ENCODE results near the gene CCDC107. TPM values are rescaled to one million over a fixed set of nuclear protein-coding genes. Genes with fewer than 3 reads are reported as not detected.

The CCDC107 gene
- total and polyA plus RNA-seq, 2 experiments from 2014 or later: 6.9 to 18.4 TPM

- TF ChIP-seq ZNF462 (CRISPR knock-in tag; IDR thresholded peaks at IDR 0.05): no peak
- TF ChIP-seq JUNB (IDR thresholded peaks at IDR 0.05; ENCODE audit: unreplicated experiment): no peak
- TF ChIP-seq REST (IDR thresholded peaks at IDR 0.05; ENCODE audit: unreplicated experiment): no peak
- TF ChIP-seq STAT1 (IDR thresholded peaks at IDR 0.05; ENCODE audit: unreplicated experiment): no peak
- TF ChIP-seq CREB1 (CRISPR knock-in tag; IDR thresholded peaks at IDR 0.05; ENCODE audit: low read depth): no peak
- no peak for TF ChIP-seq POLR2AphosphoS5 (IDR thresholded peaks at IDR 0.05; ENCODE audit: low read depth)
- no peak for TF ChIP-seq NANOG (IDR thresholded peaks at IDR 0.05; ENCODE audit: borderline replicate concordance)
- TF ChIP-seq ZNF331 (CRISPR knock-in tag; IDR thresholded peaks at IDR 0.05; ENCODE audit: low read depth): no peak
- no peak for TF ChIP-seq ETS1 (IDR thresholded peaks at IDR 0.05)
- TF ChIP-seq EZH2 (IDR thresholded peaks at IDR 0.05; ENCODE audit: low read depth, unreplicated experiment): no peak
Measured at GRCh38 chr9:35688558-35689541, 30.8 kb downstream of the CCDC107 start (continued).
